ENCODE results near the gene SPI1. TPM values are rescaled to one million over a fixed set of nuclear protein-coding genes. Genes with fewer than 3 reads are reported as not detected.

Gene SPI1
- total RNA-seq, 1 donor from 2014 or later = not detected

GRCh38 chr11:47415091-47415854 lies 36.9 kb upstream of the SPI1 start:
- DNase-seq (ENCODE audit: low read depth) = no peak
- TF ChIP-seq CTCF (conservative IDR thresholded peaks at IDR 0.05; ENCODE audit: low read depth, low read length) = no peak
- H3K4me3 ChIP-seq (ENCODE audit: low read depth, low read length) = no peak overlapping the region

- no peak for DNase-seq (ENCODE audit: low read depth)
- H3K4me3 ChIP-seq (ENCODE audit: low read depth, low read length) = no peak overlapping the region
- no peak for TF ChIP-seq CTCF (conservative IDR thresholded peaks at IDR 0.05; ENCODE audit: low read depth, low read length)
These were observed 36.3 kb upstream of the SPI1 start for GRCh38 chr11:47414685-47415070.

GRCh38 chr11:47413908-47414684 lies 35.7 kb upstream of the SPI1 start:
- no peak for TF ChIP-seq CTCF (conservative IDR thresholded peaks at IDR 0.05; ENCODE audit: low read depth, low read length)
- H3K4me3 ChIP-seq (ENCODE audit: low read depth, low read length) = no peak overlapping the region
- no peak for DNase-seq (ENCODE audit: low read depth)

- no peak for TF ChIP-seq CTCF (conservative IDR thresholded peaks at IDR 0.05; ENCODE audit: low read depth, low read length)
- H3K4me3 ChIP-seq (ENCODE audit: low read depth, low read length) = no peak overlapping the region
- no peak for DNase-seq (ENCODE audit: low read depth)
These were observed 35.0 kb upstream of the SPI1 start for GRCh38 chr11:47413351-47413750.

- no peak for DNase-seq (ENCODE audit: low read depth)
- TF ChIP-seq CTCF (conservative IDR thresholded peaks at IDR 0.05; ENCODE audit: low read depth, low read length) = peak; percentile 71
- no peak overlapping the region for H3K4me3 ChIP-seq (ENCODE audit: low read depth, low read length)
These were observed 33.8 kb upstream of the SPI1 start for GRCh38 chr11:47411884-47412746.

- peak overlapping the region; percentile 96 for H3K4me3 ChIP-seq (ENCODE audit: low read depth, low read length)
- no peak for DNase-seq (ENCODE audit: low read depth)
- no peak for TF ChIP-seq CTCF (conservative IDR thresholded peaks at IDR 0.05; ENCODE audit: low read depth, low read length)
These were observed 32.3 kb upstream of the SPI1 start for GRCh38 chr11:47410370-47411264.
